ENCODE results near the gene CERS6. TPM values are rescaled to one million over a fixed set of nuclear protein-coding genes. Genes with fewer than 3 reads are reported as not detected.

Gene CERS6
- total and polyA plus RNA-seq, 2 of the 8 experiments (the other 6 are each of a cell fraction or from before 2014, with no cell fraction given), result 6.8 to 28.2 TPM

GRCh38 chr2:168538133-168538532 is 82.1 kb downstream of the CERS6 start:
- H3K9me3 ChIP-seq (ENCODE audit: insufficient read depth in 2 of 2, low read depth in 1 of 2, low read length in 1 of 2), result peaks cover 0 to 3% of the 10 kb centered on the region in 2 experiments; a peak in 1 of 4 replicates
- H3K4me3 ChIP-seq (ENCODE audit: extremely low read depth in 1 of 4, insufficient read depth in 2 of 4, low read depth in 3 of 4, low read length in 4 of 4), result no peak overlapping the region
- H3K4me1 ChIP-seq (replicated peaks in 1 of 4; ENCODE audit: control insufficient read depth in 3 of 4, insufficient read depth in 4 of 4, low read length in 3 of 4), result peaks cover 0 to 7% (median 2%) of the 10 kb centered on the region in 4 experiments; a peak in 4 of 7 replicates
- POLR2A ChIA-PET (ENCODE audit: partially characterized antibody), result no interaction called here
- H3K27ac ChIP-seq (ENCODE audit: low read depth, low read length), result no peak overlapping the region
- no peak overlapping the region for H4K5ac ChIP-seq (ENCODE audit: insufficient read length, low read depth, low read length)
- H3K79me1 ChIP-seq (ENCODE audit: low read depth, low read length), result peaks cover 6% of the 10 kb centered on the region
- no peak overlapping the region for H3K4ac ChIP-seq (replicated peaks; ENCODE audit: insufficient read length, low read depth, low read length)
- H2BK15ac ChIP-seq (ENCODE audit: low read length), result peak overlapping the region; percentile 24; the same call in 1 of the 2 replicates
- no peak overlapping the region for H3K23ac ChIP-seq (ENCODE audit: insufficient read length)
- no peak for FAIRE-seq
- H2BK20ac ChIP-seq (ENCODE audit: low read length), result no peak overlapping the region
- H2BK12ac ChIP-seq (ENCODE audit: low read depth, low read length), result no peak overlapping the region
- 83% methylated on average over 1 of the region's 1 CpG; no CpG with 5 or more reads in 1 of the 2 experiments for WGBS, 2 experiments (ENCODE audit: extremely low coverage in 1 of 2, insufficient coverage in 1 of 2, insufficient read length in 1 of 2, insufficient replicate concordance in 2 of 2, low coverage in 1 of 2, low lambda C conversion rate in 2 of 2, missing lambda C conversion rate in 1 of 2)
- no peak overlapping the region for H2BK120ac ChIP-seq (replicated peaks; ENCODE audit: low read depth, low read length)
- H3K27me3 ChIP-seq (replicated peaks in 1 of 4; ENCODE audit: control insufficient read depth in 3 of 4, extremely low read depth in 1 of 4, insufficient read depth in 3 of 4, low read length in 3 of 4), result no peaks in the 10 kb centered on the region
- peak overlapping the region; percentile 77; the same call in 1 of the 2 replicates for H2BK5ac ChIP-seq (ENCODE audit: low read depth, low read length)
- no peak overlapping the region for H3K56ac ChIP-seq (replicated peaks; ENCODE audit: insufficient read length, low read depth, low read length)
- H4K20me1 ChIP-seq (replicated peaks in 1 of 2; ENCODE audit: control insufficient read depth in 1 of 2, insufficient read depth in 2 of 2, low read length in 2 of 2), result peaks cover 0 to 2% of the 10 kb centered on the region in 2 experiments
- DNase-seq (ENCODE audit: low read depth in 1 of 2, low spot score in 2 of 2), result no peak
- H4K8ac ChIP-seq (ENCODE audit: extremely low read depth, insufficient read depth, low read length), result no peak overlapping the region
- CTCF ChIA-PET (ENCODE audit: partially characterized antibody), result interaction anchor here (0.8 kb wide), 1 partner anchor 44 kb away, joined by 3 read pairs; no protein-coding TSS in a partner anchor
- peaks cover 0 to 3% (median 0%) of the 10 kb centered on the region in 4 experiments; a peak in 1 of 8 replicates for H3K36me3 ChIP-seq (ENCODE audit: control insufficient read depth in 2 of 4, insufficient read depth in 4 of 4, low read length in 3 of 4)
- H2AK5ac ChIP-seq (ENCODE audit: low read depth, low read length), result 0 out of 2 replicates have a peak overlapping the region, but pooled peaks have one; percentile 70
- TF ChIP-seq ZNF274 (IDR thresholded peaks at IDR 0.05; ENCODE audit: borderline replicate concordance, extremely low read depth, low read length) (no peak), RAD21 (IDR thresholded peaks at IDR 0.05 in 1 of 2, conservative IDR thresholded peaks at IDR 0.05 in 1 of 2; ENCODE audit: low read depth in 2 of 2, low read length in 2 of 2) (no peak), GABPA (IDR thresholded peaks at IDR 0.05; ENCODE audit: borderline replicate concordance, insufficient read depth, low read length) (no peak), TAF7 (optimal IDR thresholded peaks at IDR 0.05; ENCODE audit: borderline replicate concordance, low read depth, low read length) (no peak), MAX (IDR thresholded peaks at IDR 0.05) (no peak), SAP30 (IDR thresholded peaks at IDR 0.05; ENCODE audit: insufficient read depth, insufficient replicate concordance, low read length) (no peak), RXRA (IDR thresholded peaks at IDR 0.05; ENCODE audit: insufficient read depth, low read depth, low read length) (no peak), KDM5A (IDR thresholded peaks at IDR 0.05; ENCODE audit: low read length) (no peak)
- no peak overlapping the region for H3K18ac ChIP-seq (ENCODE audit: extremely low read depth, low read length)
- no peak overlapping the region for H3K14ac ChIP-seq (ENCODE audit: insufficient read length)
- no peaks in the 10 kb centered on the region for H3K23me2 ChIP-seq (ENCODE audit: low read depth, low read length)
- no peak overlapping the region for H2AFZ ChIP-seq (ENCODE audit: low read length)
- peaks cover 0 to 90% of the 10 kb centered on the region in 2 experiments; a peak in 2 of 4 replicates for H3K79me2 ChIP-seq (ENCODE audit: control insufficient read depth in 1 of 2, insufficient read depth in 2 of 2, low read length in 2 of 2)
- H3K9ac ChIP-seq (replicated peaks in 1 of 4; ENCODE audit: extremely low read depth in 1 of 4, low read depth in 3 of 4, low read length in 3 of 4), result no peak overlapping the region
- H4K91ac ChIP-seq (replicated peaks; ENCODE audit: insufficient read length, low read length), result no peak overlapping the region
- no peak overlapping the region for H3K4me2 ChIP-seq (ENCODE audit: insufficient read depth in 1 of 2, low read depth in 2 of 2, low read length in 2 of 2)
